ES-I3 (cell line): ENCODE data around the gene EPHB4.
"Not testable (repeated sequence)": the region's sequence is repeated elsewhere in the genome, so short reads cannot be mapped to it uniquely, and the experiment has no call there.

Source experiments
- H3K36me3 ChIP-seq: 2 replicates; pipeline ENCODE4 v1.6.1; 2013; ENCODE audit warnings: mild to moderate bottlenecking, low read length, control low read depth, moderate library complexity; ENCODE audit not compliant: insufficient read depth
- H3K4me1 ChIP-seq: 2 replicates; pipeline ENCODE4 v1.6.1; 2013; ENCODE audit warnings: mild to moderate bottlenecking, control low read depth, low read length; ENCODE audit not compliant: insufficient read depth
- H3K9ac ChIP-seq: 2 replicates; pipeline ENCODE4 v1.6.1; 2013; ENCODE audit warnings: low read depth, mild to moderate bottlenecking, low read length, moderate library complexity
- H3K9me3 ChIP-seq: 2 replicates; pipeline ENCODE4 v1.6.1; 2013; ENCODE audit warnings: mild to moderate bottlenecking, low read length, moderate library complexity; ENCODE audit not compliant: control insufficient read depth, insufficient read depth

The EPHB4 gene

GRCh38 chr7:100861616-100861985, 34.3 kb upstream of the EPHB4 start:
- Histone ChIP-seq H3K9ac (no peak overlapping the region), H3K9me3 (no peaks in the 10 kb centered on the region), H3K4me1 (no peaks in the 10 kb centered on the region; the same call in 1 of the 2 replicates), H3K36me3 (0 out of 2 replicates have a peak, but pooled peaks cover 4% of the 10 kb centered on the region)

DNA sequence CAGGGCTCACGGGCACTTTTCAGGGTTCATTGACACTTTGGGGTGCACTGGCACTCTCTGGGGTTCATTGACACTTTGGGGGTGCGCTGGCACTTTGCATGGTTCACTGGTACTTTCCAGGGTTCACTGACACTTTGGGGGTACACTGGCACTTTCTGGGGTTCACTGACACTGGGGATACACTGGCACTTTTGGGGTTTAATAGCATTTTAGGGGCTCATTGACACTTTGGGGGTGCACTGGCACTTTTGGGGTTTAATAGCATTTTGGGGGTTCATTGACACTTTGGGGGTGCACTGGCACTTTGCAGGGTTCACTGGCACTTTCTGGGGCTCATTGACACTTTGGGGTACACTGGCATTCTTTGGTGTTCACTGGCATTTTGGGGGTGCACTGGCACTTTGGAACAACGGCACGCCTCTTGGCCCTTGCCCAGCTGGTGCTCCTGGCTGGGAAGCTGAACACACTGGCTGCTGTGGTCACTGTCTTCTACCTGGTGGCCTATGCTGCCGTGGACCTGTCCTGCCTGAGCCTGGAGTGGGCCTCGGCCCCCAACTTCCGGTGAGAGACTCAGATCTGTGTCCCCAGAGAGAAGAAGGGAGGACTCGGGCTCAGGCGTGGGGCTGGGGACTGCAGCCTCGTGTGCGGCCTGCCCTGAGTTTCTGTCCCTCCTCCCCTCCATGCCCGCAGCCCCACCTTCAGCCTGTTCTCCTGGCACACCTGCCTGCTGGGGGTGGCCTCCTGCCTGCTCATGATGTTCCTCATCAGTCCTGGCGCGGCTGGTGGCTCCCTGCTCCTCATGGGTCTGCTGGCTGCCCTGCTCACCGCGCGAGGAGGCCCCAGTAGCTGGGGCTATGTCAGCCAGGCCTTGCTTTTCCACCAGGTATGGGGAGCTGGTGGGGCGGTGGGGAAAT, 33.6 kb upstream of the EPHB4 start:
- H3K36me3 ChIP-seq: 0 out of 2 replicates have a peak, but pooled peaks cover 4% of the 10 kb centered on the region
- H3K9me3 ChIP-seq: no peaks in the 10 kb centered on the region
- no peak overlapping the region for H3K9ac ChIP-seq
- H3K4me1 ChIP-seq: no peaks in the 10 kb centered on the region; the same call in 1 of the 2 replicates

DNA sequence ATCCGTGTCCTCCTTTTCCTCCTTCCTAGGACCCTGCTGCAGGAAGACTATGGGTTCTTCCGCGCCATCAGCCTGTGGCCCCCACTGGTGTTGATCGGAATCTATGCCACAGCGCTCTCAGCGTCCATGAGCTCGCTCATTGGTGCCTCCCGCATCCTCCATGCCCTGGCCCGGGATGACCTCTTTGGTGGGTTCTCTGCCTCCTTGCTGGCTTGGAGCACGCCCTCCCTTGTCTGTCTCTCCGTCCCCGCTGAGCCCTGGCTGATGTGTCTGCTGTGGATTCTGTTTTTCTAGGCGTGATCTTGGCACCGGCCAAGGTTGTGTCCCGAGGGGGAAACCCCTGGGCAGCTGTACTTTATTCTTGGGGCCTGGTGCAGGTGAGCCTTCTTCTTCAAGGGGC, 32.5 kb upstream of the EPHB4 start:
- no peaks in the 10 kb centered on the region; the same call in 1 of the 2 replicates for H3K4me1 ChIP-seq
- 0 out of 2 replicates have a peak, but pooled peaks cover 4% of the 10 kb centered on the region for H3K36me3 ChIP-seq
- H3K9ac ChIP-seq: no peak overlapping the region
- no peaks in the 10 kb centered on the region for H3K9me3 ChIP-seq

DNA sequence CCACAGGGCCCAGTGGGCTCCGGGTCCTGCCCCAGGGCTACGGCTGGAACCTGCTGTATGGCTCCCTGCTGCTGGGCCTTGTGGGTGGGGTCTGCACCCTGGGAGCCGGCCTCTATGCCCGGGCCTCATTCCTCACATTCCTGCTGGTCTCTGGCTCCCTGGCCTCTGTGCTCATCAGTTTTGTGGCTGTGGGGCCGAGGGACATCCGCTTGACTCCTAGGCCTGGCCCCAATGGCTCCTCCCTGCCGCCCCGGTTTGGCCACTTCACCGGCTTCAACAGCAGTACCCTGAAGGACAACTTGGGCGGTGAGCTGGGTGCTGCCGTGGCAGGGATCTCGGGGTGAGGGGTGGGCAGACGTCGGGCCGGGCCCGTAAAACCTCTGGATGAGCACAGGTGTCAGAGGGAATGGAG, 29.6 kb upstream of the EPHB4 start:
- Histone ChIP-seq H3K9me3 (no peaks in the 10 kb centered on the region), H3K36me3 (0 out of 2 replicates have a peak, but pooled peaks cover 4% of the 10 kb centered on the region), H3K9ac (no peak overlapping the region), H3K4me1 (no peaks in the 10 kb centered on the region; the same call in 1 of the 2 replicates)

GRCh38 chr7:100855515-100855914, 28.2 kb upstream of the EPHB4 start:
- 0 out of 2 replicates have a peak, but pooled peaks cover 2% of the 10 kb centered on the region for H3K36me3 ChIP-seq
- H3K4me1 ChIP-seq: no peaks in the 10 kb centered on the region; the same call in 1 of the 2 replicates
- no peaks in the 10 kb centered on the region for H3K9me3 ChIP-seq
- H3K9ac ChIP-seq: no peak overlapping the region

GRCh38 chr7:100854899-100855298, 27.6 kb upstream of the EPHB4 start:
- H3K9me3 ChIP-seq, H3K36me3 ChIP-seq, H3K4me1 ChIP-seq, H3K9ac ChIP-seq: not testable (repeated sequence)

GRCh38 chr7:100854146-100854895, 27.0 kb upstream of the EPHB4 start:
- Histone ChIP-seq H3K9ac (no peak overlapping the region), H3K4me1 (no peaks in the 10 kb centered on the region; the same call in 1 of the 2 replicates), H3K36me3 (no peaks in the 10 kb centered on the region), H3K9me3 (no peaks in the 10 kb centered on the region)

- Histone ChIP-seq H3K9ac (peak within 1 kb of the TSS; percentile 90), H3K36me3 (no peaks in the 10 kb centered on the region), H3K9me3 (no peaks in the 10 kb centered on the region), H3K4me1 (no peaks in the 10 kb centered on the region; the same call in 1 of the 2 replicates)
Observed at GRCh38 chr7:100852048-100852872, 24.9 kb upstream of the EPHB4 start, which contains the start of gene SLC12A9. Gene SLC12A9 (plus strand): TSS chr7:100852713. CDS start chr7:100854198, 1,485 bp downstream.

GRCh38 chr7:100847360-100847759, 20.0 kb upstream of the EPHB4 start:
- Histone ChIP-seq H3K9ac (no peak overlapping the region), H3K9me3 (no peaks in the 10 kb centered on the region), H3K36me3 (no peaks in the 10 kb centered on the region), H3K4me1 (no peaks in the 10 kb centered on the region)

DNA sequence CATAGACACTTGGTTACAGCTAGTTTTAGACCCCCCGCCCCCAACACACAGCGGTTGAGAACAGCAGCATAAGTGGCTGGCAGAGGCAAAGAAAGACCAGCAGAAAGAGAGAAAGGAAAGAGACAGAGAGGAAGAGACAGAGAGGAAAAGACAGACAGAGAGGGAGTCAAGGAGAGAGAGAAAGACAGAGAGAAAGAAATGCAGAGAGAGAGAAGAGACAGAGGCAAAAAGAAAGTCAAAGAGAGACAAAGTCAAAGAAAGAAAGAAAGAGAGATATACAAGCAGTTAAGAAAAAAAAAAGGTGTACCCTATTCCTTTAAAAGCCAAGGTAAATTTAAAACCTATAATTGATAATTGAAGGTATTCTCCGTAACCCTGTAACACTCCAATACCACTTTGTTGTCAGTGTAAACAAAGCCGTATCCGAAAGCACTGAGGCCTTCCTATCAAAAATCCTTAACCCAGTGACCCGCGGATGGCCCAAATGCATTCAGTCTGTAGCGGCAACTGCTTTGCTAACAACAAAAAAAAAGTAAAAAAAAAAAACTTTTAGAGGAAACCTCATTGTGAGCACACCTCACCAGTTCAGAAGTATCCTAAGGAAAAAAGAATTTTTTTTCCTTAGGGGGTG, 13.3 kb upstream of the EPHB4 start:
- no peaks in the 10 kb centered on the region for H3K36me3 ChIP-seq
- H3K4me1 ChIP-seq: peaks cover 3% of the 10 kb centered on the region
- H3K9me3 ChIP-seq: no peaks in the 10 kb centered on the region
- no peak overlapping the region for H3K9ac ChIP-seq

- Histone ChIP-seq H3K4me1 (peaks cover 4% of the 10 kb centered on the region), H3K36me3 (no peaks in the 10 kb centered on the region; the same call in 1 of the 2 replicates), H3K9ac (no peak overlapping the region), H3K9me3 (no peaks in the 10 kb centered on the region)
Observed at GRCh38 chr7:100839361-100839760, 12.0 kb upstream of the EPHB4 start.

GRCh38 chr7:100837099-100837836, 9.9 kb upstream of the EPHB4 start:
- H3K9me3 ChIP-seq: no peaks in the 10 kb centered on the region
- peak overlapping the region; percentile 66 for H3K9ac ChIP-seq
- H3K36me3 ChIP-seq: no peaks in the 10 kb centered on the region; the same call in 1 of the 2 replicates
- peaks cover 4% of the 10 kb centered on the region for H3K4me1 ChIP-seq

DNA sequence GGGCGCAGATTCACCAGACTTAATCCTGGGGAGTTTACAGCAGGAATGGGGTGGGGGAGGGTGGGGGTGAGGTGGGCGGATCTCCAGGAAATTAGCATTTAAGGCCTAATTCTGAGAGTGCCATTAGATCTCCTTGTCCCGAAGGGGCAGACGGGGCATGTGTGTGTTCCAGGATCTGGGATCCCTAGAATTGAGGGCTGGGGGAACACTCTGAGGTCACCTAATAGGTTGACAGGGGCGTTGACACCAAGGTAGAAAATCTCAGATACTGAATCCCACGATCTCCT, 9.4 kb upstream of the EPHB4 start:
- peaks cover 4% of the 10 kb centered on the region for H3K4me1 ChIP-seq
- no peaks in the 10 kb centered on the region for H3K9me3 ChIP-seq
- H3K9ac ChIP-seq: peak overlapping the region; percentile 66
- no peaks in the 10 kb centered on the region; the same call in 1 of the 2 replicates for H3K36me3 ChIP-seq
